GM21723 (cell line): ENCODE measurements around the gene PCDHGC3.

Experiments
- ATAC-seq: cut with Tn5 transposase; IDR thresholded peaks from one replicate; pipeline ENCODE4 v1.9.1; 2021; ENCODE audit warnings: mild to moderate bottlenecking, moderate library complexity; ENCODE audit not compliant: unreplicated experiment

The PCDHGC3 gene

GRCh38 chr5:141484641-141485311, 9.0 kb downstream of the PCDHGC3 start, which contains the start of gene PCDHGC4:
Gene PCDHGC4, plus strand, starts transcription at chr5:141485030. Its CDS starts 144 bp downstream, at chr5:141485174.
- peak; percentile 64 for ATAC-seq

DNA sequence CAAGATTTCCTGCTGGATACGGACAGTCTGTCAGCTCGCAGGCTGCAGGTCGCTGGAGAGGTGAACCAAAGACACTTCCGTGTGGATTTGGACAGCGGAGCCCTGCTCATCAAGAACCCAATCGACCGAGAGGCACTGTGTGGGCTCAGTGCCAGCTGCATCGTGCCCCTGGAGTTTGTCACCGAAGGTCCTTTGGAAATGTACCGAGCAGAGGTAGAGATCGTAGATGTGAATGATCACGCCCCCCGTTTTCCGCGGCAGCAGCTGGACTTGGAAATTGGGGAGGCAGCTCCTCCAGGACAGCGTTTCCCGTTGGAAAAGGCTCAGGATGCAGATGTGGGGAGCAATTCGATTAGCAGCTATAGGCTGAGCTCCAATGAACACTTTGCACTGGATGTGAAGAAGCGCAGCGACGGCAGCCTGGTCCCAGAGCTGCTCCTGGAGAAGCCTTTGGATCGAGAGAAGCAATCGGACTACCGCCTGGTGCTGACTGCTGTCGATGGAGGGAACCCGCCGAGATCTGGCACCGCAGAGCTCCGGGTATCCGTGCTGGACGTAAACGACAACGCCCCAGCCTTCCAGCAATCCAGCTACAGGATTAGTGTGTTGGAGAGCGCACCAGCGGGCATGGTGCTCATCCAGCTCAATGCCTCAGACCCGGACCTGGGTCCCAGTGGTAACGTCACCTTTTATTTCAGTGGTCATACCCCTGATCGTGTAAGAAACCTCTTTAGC, 9.7 kb downstream of the PCDHGC3 start:
- peak; percentile 11 for ATAC-seq

- no peak for ATAC-seq
Measured at GRCh38 chr5:141486091-141486490, 10.3 kb downstream of the PCDHGC3 start.

DNA sequence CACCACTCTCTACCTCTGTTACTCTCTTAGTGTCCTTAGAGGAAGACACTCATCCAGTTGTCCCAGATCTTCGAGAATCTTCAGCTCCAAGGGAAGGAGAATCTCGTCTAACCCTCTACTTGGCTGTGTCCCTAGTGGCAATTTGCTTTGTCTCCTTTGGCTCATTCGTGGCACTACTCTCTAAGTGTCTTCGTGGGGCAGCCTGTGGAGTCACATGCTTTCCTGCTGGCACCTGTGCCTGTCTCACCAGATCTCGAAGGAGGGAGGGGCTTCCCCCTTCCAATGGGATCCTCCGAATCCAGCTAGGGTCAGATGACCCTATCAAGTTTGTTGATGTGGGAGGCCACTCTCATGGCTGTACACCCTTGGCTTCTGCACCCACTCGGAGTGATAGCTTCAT, 11.4 kb downstream of the PCDHGC3 start:
- ATAC-seq: no peak

GRCh38 chr5:141488591-141489561, 13.1 kb downstream of the PCDHGC3 start, which contains the start of gene PCDHGC5:
Gene PCDHGC5, plus strand, starts transcription at chr5:141489081. Its CDS starts 160 bp downstream, at chr5:141489241.
- ATAC-seq: no peak

DNA sequence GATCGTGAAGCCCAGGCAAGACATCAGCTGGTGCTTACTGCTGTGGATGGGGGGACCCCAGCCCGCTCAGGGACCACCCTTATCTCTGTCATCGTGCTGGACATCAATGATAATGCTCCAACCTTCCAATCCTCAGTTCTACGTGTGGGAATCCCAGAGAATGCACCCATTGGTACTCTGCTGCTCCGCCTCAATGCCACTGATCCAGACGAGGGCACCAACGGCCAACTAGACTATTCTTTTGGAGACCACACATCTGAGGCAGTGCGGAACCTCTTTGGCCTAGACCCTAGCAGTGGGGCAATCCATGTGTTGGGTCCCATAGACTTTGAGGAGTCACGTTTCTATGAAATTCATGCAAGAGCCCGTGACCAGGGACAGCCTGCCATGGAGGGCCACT, 14.1 kb downstream of the PCDHGC3 start:
- no peak for ATAC-seq

DNA sequence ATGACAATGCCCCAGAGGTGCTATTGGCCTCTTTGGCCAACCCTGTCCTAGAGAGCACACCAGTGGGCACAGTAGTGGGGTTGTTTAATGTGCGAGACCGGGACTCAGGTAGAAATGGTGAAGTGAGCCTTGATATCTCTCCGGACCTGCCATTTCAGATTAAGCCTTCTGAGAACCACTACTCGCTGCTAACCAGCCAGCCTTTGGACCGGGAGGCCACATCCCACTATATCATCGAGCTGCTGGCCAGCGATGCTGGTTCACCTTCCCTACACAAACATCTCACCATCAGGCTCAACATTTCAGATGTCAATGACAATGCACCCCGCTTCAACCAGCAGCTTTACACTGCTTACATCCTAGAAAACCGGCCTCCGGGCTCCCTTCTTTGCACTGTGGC, 14.5 kb downstream of the PCDHGC3 start:
- ATAC-seq: no peak

DNA sequence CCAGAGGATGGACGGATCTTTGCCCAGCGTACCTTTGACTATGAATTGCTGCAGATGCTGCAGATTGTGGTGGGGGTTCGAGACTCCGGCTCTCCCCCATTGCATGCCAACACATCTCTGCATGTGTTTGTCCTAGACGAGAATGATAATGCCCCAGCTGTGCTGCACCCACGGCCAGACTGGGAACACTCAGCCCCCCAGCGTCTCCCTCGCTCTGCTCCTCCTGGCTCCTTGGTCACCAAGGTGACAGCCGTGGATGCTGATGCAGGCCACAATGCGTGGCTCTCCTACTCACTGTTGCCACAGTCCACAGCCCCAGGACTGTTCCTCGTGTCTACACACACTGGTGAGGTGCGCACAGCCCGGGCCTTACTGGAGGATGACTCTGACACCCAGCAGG, 15.0 kb downstream of the PCDHGC3 start:
- ATAC-seq: no peak

DNA sequence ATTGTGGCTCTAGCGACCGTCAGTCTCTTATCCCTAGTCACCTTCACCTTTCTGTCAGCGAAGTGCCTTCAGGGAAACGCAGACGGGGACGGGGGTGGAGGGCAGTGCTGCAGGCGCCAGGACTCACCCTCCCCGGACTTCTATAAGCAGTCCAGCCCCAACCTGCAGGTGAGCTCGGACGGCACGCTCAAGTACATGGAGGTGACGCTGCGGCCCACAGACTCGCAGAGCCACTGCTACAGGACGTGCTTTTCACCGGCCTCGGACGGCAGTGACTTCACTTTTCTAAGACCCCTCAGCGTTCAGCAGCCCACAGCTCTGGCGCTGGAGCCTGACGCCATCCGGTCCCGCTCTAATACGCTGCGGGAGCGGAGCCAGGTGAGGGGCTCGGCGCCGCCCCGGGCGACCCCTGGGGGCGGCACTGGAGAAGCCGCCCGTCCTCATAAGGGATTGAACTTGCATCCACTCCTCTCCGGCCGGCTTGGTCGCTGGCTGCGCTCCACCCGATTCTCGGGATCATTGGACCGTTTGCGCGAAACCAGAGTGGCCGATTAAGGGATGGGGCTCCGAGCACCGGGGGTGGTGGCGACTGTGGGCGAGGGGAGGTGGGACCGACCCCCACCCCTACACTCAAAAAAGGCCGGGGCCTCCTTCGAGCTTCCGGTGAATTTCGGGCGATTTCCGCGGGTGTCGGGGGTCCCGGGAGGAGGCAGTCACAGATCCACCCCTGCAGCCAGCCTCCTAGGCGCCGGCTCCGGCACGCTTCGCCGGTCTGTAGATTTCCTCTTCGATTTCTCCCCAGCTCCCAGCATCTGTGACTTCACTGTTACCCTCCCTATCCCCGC, 15.8 kb downstream of the PCDHGC3 start:
- peak; percentile 32 for ATAC-seq

GRCh38 chr5:141492168-141492885, 16.6 kb downstream of the PCDHGC3 start:
- peak; percentile 61 for ATAC-seq

DNA sequence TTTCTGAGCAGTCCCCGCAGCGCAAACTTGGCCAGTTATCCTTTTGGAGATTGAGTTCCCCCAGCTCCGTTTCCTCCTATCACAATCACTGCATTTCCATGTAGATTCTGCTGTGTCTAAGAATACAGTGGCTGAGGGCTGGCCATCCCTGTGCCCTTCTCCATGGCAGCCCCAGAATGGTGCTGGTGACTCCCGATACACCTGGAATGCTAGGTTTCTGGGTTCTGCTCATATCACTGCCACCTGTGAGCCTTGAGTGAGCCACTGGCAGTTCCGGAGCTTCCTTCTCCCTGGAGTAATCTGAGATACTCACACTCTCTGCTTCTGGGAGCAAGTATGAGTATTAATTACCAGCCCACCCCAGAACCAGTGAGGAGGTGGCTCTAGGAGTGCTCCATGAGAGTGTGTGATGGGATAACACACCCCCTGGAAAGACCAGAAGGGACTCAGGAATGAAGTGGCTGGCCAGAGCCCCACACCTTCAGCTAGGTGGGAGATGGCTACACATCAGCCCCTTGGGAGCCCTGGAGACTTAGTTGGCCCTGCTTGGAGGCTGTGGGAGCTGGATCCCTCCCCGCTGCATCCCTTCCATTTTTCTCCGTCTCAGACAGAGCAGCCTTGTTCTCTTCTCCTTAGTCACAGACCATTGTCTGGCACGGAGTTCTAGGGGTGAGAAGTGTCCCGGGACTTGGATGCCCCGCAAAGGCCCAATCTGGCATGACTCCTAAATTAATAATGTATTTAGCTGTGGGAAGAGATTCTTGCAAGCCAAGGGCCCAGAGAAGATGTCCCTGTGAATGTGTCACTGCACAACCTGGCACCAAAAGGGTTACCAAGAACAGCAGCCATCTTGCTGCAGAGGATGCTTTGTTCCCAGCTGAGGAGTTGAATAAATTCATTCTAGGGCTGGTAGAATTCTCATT, 18.0 kb downstream of the PCDHGC3 start:
- no peak for ATAC-seq

GRCh38 chr5:141494761-141495452, 19.1 kb downstream of the PCDHGC3 start:
- ATAC-seq: no peak

GRCh38 chr5:141495453-141495811, 19.7 kb downstream of the PCDHGC3 start:
- no peak for ATAC-seq

DNA sequence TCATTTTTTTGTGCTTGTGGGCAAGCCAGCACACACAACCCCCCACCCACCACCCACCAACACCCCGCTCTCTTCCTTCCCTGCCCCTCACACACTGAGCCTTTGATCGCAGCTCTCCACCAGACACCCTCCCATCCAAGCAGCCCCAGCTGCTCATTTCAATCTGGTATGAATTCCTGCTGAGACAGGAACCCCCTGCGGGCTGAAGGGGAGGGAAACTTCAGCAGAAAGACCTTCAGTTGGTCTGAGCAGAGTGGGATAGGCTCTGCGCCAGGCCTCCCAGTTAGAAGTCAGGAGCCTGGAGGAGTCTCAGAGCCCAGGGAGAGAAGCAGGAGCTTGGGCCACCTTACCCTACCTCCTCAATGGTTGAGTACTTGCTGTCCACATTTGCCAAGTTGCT, 20.3 kb downstream of the PCDHGC3 start:
- no peak for ATAC-seq

GRCh38 chr5:141501761-141502160, 26.0 kb downstream of the PCDHGC3 start:
- no peak for ATAC-seq

DNA sequence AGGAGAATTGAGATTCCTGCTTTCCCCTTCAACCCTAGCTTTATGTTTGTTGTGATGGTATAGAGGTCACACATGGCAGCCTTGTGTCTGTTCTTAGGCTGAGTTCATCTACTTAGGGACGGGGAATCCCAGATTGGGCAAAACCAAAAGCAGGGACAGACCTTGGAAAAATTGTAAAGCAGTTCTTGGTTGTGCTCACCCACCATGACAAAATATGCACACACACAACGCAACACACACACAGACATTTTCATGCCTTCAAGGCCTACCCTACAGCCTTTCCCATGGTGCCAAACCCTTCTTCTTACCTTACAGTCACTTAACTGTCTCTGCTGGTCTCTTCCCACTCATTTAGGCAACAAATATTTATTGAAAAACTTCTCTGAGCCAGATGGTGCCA, 27.9 kb downstream of the PCDHGC3 start:
- ATAC-seq: no peak

DNA sequence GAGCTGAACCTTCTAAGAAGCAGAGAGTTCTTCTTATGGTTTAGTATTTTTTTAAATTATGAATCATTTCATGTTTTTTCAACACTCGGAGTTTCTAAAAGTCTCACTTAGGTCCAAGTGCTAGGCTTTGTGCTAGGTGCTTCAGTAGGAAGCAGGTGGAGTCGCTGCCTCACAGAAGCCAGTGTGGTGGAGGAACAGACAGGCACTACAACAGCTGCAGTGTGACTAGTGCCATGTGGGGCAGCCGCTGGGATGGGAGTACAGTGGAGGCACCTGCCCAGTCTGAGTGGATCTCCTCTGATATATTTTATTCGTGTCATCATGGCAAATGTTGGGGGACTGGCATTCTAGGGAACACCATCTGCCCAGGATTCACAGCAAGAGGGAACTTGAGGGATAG, 28.4 kb downstream of the PCDHGC3 start:
- no peak for ATAC-seq
